Neural cell (in vitro differentiated cells): ENCODE data around the gene CLEC16A. TPM values are rescaled to one million over a fixed set of nuclear protein-coding genes. Genes with fewer than 3 reads are reported as not detected.

Experiments
- polyA plus RNA-seq: library from polyadenylated mRNA; depleted of rRNA; stranded (reverse); fragments of >200 nt; gene quantifications from 2 replicates; pipeline ENCODE4 v1.2.3, GENCODE V29; 2014

The CLEC16A gene
- polyA plus RNA-seq, 1 donor from 2014 or later: 11.1 TPM

Other genes starting within 250 kb of the CLEC16A start
- gene TEKT5, start 249.6 kb upstream of the CLEC16A start, polyA plus RNA-seq: not detected in 2 replicates
- gene NUBP1, start 200.7 kb upstream of the CLEC16A start, polyA plus RNA-seq: 19.7 and 33.3 TPM in 2 replicates
- gene TVP23A, start 125.8 kb upstream of the CLEC16A start, polyA plus RNA-seq: 8.8 and 9.1 TPM in 2 replicates
- not detected in 2 replicates for gene CIITA, start 67.4 kb upstream of the CLEC16A start, polyA plus RNA-seq
- gene DEXI, start 2.1 kb upstream of the CLEC16A start, polyA plus RNA-seq: 52.0 and 62.0 TPM in 2 replicates